HG03439 (cell line): ENCODE data around the gene TBC1D22A.

Experiments
- ATAC-seq: cut with Tn5 transposase; IDR thresholded peaks from one replicate; pipeline ENCODE4 v1.9.1; 2021; ENCODE audit warnings: mild to moderate bottlenecking, moderate library complexity; ENCODE audit not compliant: unreplicated experiment

TBC1D22A gene

GRCh38 chr22:46736705-46737104, 25.7 kb upstream of the TBC1D22A start:
- no peak for ATAC-seq

DNA sequence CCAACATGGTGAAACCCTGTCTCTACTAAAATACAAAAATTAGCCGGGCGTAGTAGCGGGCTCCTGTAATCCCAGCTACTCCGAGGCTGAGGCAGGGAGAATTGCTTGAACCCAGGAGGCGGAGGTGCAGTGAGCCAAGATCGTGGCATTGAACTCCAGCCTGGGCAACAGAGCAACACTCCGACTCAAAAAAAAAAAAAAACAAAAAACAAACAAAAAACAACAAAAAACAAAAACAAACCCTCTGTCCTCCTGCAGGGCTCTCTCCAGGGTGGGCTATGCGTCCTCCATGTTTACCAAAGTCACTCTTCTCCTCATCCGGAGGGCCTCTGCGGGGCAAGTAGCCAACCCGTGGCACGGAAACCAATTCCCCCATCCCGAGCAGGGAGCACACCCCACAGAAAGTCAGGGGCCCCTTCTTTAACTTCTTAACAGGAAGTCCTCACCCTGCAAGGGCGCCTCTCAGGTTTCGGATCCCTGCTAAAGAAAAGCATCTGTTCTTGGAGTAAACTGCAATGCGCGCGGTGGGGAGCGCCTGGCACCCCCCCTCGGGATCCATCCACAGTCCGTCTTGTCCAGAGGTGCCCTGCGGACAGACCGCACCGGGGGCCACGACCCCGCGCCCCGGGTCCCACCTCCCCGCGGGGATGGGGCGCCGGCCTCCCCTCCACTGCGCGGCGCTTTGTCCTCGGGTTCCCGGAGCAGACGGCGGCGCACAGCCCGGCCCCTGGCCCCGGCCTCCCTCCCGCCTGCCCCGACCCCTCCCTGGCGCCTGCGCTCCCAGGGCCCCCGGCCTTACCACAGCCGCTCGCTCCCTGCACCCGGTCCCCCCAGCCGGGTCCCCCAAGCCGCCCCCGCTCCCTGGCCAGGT, 25.1 kb upstream of the TBC1D22A start:
- peak; percentile 15 for ATAC-seq

- ATAC-seq = peak; percentile 52
Observed at GRCh38 chr22:46737976-46738646, 24.3 kb upstream of the TBC1D22A start, which contains the start of gene CERK. Gene CERK, minus strand, starts transcription at chr22:46738252. Its CDS starts 104 bp downstream, at chr22:46738148.

DNA sequence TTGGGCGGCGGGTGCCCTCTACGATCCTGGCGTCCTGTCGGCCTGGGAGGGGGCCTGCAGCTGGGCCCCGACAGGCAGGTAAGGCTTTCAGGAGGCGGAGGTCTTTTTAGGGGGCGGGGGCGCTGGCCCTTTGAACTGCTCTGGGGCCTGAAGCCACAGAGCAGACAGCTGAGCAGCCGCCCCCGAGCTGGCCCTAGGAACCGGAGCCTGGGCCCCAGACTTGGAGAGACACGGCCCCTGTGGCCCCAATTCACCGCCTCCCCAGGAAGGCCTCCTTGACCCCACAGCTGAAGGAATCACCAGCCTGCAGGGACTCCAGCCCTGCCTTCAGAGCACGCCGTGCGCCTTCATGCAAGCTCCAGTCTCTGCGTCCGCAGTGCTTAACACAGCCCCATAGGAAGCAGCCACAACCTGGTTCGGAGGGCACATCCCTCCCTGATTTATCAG, 23.8 kb upstream of the TBC1D22A start:
- no peak for ATAC-seq

GRCh38 chr22:46739094-46739870, 23.2 kb upstream of the TBC1D22A start:
- ATAC-seq = no peak

DNA sequence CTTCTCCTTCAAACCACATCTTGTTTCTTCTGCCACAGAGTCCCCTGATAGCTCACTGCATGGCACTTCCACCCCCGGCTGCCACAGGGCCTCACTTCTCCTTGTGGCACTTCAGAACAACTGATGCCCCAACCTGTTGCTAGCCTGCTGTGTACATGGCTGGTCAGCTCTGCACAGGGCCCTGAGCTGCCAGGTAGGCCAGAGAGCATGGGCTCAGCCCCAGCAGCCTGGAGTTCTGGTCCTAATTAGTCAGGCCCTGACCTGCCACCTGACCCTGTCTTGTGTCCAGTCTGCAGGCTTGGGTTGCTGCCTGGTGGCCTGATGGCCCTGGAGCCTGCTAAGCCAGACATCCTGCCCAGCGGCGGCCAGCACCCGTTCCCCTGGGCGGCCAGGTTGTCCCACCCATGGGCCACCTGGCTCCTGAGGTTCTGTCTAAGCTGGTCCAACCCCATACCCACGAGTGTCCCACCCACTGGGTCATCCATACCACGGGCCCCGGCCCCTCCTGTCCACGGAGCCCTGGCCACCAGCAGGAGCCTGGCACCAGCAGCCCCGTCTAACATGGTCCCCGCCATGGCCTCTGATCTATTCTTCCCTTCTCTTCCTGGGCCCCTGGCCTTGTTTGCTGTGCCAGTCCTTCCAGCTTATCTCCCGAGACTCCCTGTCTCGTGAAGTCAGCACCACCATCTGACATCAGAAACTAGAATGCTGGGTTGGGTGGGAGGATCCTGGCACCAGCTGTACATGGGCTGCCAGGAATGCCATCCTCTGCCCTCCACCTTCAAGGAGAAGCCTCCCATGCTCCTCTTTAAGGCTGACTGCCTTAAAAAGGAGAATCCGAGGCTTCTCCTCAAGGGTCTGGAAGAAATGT, 21.3 kb upstream of the TBC1D22A start:
- no peak for ATAC-seq

- no peak for ATAC-seq
Observed at GRCh38 chr22:46741974-46742519, 20.4 kb upstream of the TBC1D22A start.

DNA sequence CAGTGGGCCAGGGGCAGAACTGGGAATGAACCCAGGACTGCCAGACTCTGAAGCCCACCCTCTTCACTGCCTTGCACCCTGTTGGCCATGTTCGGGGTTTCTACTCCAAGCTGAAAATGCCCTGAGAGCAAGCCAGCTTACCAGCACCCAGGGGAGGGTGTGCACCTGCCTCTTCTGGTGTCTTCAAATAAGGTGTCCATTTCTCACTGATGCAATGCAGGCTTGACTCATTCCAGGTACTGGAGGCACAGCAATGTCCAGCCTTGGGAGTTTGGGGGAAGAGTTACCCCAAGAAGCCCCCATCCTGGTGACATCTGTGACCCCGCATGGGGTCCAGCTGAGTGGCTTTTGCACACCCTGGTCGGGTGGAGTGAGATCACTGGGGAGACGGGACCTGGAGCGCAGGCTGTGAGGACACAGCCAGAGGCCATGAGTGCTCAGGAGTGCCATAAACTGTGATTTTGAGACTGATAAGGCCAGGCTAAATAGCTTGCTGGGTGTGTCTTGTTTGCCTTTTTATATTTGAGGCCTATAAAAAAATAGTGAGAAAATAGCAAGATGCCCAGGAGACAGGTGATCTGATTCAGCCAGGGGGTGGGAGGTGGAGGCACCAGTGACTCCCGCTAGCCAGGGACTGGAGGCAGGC, 19.8 kb upstream of the TBC1D22A start:
- no peak for ATAC-seq

DNA sequence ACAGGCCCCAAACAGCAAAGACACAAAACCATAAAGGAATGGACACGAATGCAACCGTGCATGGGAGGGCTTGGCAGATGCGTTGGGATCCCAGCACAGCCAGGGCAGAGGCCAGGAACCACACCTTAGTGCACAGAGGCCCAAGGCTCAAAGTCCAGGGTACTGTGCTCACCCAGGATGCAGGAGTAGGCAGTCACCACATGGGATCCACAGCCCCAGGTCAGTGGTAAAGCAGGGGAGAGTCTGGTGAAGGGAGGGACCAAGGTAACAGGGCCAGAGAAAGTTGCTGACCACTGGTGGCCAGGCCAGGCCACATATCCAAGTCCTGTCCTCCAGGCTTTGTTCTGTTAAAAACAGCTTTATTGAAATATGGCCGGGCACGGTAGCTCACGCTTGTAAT, 17.9 kb upstream of the TBC1D22A start:
- ATAC-seq = no peak

DNA sequence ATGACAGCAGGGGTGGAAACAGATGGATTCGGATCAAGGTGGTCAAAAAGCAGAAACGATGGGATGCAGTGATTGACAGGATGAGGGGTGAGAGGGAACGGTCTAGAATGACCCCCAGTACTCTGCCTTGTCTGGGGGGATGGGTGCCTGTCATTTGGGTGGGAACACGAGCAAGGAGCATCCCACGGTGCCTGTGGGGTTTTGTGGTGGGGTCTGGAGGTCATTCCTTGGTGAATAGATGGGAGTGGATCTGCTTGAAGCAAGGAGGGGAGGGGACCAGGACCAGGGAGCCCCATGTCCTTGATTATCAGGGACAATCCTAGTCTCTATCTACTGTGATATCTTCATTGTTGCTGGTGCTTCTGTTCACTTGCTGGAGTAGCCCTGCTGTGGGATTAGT, 16.3 kb upstream of the TBC1D22A start:
- no peak for ATAC-seq

- ATAC-seq = no peak
Observed at GRCh38 chr22:46746620-46747019, 15.8 kb upstream of the TBC1D22A start.

GRCh38 chr22:46747646-46748045, 14.8 kb upstream of the TBC1D22A start:
- no peak for ATAC-seq

DNA sequence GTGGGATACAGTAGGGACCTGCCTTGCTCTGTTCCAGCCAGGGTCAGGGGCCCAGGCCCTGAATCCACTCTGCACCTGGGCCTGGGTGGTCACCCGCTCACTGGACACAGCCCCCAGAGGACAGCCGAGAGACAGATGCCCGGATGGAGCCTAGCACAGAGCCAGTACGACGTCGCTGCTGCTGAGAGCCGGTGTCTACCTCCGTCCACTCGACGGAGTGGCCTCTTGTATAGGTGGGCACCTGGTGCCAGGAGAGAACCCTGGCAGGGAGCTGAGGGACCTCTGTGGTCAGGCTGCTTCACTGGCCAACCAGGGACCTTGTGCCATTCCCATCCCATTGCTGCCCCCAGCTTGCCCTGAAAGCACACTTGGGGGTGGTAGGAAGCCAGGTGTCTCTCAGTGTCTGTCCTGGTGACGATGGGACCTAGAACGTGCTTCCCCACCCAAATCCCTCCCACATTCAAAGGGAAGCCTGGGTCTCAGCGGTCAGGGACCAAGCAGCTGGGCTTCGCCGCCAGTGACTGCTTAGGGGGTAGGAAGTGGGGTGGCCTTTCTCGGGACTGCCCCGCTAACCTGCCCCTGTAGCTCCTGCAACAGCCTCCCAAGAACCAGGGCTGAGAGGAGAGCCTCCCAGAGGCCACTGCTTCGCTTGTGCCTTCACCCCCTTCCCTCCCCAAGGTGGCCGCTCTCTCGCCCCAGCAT, 14.1 kb upstream of the TBC1D22A start:
- no peak for ATAC-seq

- no peak for ATAC-seq
Observed at GRCh38 chr22:46748908-46749675, 13.4 kb upstream of the TBC1D22A start.

GRCh38 chr22:46749682-46750529, 12.5 kb upstream of the TBC1D22A start:
- ATAC-seq = no peak

DNA sequence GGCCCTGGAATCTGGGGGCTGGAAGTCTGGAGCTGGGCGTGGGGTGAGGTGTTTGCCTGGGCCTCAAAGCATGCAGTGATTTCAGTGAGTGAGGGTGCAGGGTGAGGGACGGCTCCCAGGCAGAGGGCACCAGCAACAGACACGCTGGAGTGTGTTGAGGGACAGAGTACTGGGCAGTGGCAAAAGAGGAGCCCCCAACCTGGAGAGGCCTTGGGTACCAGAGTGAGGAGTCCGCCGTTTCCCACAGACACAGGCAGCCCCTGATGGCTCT, 12.0 kb upstream of the TBC1D22A start:
- no peak for ATAC-seq

DNA sequence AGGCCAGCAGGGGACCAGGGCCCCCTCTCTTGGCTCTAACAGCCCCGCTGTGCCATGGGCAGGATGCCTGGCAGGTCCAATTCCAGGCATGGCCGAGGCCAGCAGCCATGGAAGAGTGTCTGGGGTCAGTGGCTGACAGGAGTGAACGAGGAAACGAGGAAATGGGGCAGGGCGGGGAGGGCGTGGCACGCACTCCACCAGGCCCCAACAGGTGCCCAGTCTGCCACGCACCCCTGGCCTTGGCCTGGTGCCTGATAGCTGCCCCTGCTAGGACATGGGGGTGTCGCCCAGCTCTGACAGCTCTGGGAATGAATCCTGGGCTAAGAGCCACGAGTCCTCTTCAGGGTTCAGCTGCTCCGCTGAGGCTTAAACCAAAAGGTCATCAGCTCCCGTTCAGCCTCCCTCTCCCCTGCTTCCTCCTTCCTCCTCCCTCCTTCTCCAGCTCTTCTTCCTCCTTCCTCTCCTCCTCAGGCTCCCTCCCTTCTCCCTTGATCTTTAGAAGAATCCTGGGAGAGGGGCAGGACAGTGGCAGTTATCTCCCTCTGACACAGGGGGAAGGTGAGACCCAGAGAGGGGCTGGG, 11.5 kb upstream of the TBC1D22A start:
- ATAC-seq = no peak
